Bronchial epithelial cell (primary cell): ENCODE results near the gene ATP6V0D1. TPM values are rescaled to one million over a fixed set of nuclear protein-coding genes. Genes with fewer than 3 reads are reported as not detected.

Experiments used
- DNase-seq: peaks from one replicate; pipeline ENCODE4 v3.0.0-alpha.2; 2010; ENCODE audit warnings: low read depth
- FAIRE-seq: peaks from 2 replicates; lab custom pipeline; 2011; peaks lifted over from hg19 to GRCh38; lab: Jason Lieb, UNC
- H3K27me3 ChIP-seq: 2 replicates; pipeline ENCODE4 v1.5.1; 2011; ENCODE audit warnings: low read length; ENCODE audit not compliant: control insufficient read depth, insufficient read depth
- H3K36me3 ChIP-seq: 2 replicates; pipeline ENCODE4 v1.5.1; 2011; ENCODE audit warnings: low read length; ENCODE audit not compliant: control insufficient read depth, insufficient read depth
- H3K4me3 ChIP-seq: 2 replicates; pipeline ENCODE4 v1.5.1; 2011; ENCODE audit warnings: mild to moderate bottlenecking, low read depth, low read length, control low read depth
- CTCF ChIP-seq: IDR thresholded peaks from 2 replicates; pipeline ENCODE4 v1.5.1; 2011; ENCODE audit warnings: mild to moderate bottlenecking, moderate library complexity, low read length, control low read depth, inconsistent platforms; ENCODE audit not compliant: insufficient read depth, severe bottlenecking
- total RNA-seq: library from RNA; depleted of rRNA; stranded (reverse); fragments of >200 nt; gene quantifications from 2 replicates; pipeline ENCODE4 v1.2.1, GENCODE V29; 2014

ATP6V0D1 gene
- total RNA-seq, 1 donor from 2014 or later = 78.2 TPM

DNA sequence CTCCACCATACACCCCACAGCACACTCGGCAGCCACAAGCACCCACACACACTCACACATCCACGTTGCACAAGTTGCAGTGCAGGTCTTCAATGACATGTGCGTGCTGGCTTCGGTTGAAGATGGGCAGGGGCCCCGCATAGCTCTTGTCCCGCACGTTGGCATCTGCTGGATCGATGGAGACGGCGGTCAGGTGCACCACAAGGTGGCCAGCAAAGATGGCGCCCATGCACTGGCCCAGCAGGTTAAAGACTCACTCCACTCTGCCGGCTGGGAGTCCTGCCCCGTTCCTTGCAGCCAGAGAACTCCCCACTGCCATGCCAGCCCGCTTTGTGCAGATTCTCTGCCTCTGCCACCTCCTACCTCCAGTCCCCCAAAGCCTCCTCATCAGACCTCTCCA, 80.1 kb downstream of the ATP6V0D1 start:
- no peak for TF ChIP-seq CTCF
- Histone ChIP-seq H3K27me3 (no peaks in the 10 kb centered on the region), H3K4me3 (no peak overlapping the region), H3K36me3 (no peaks in the 10 kb centered on the region)
- no peak for FAIRE-seq
- no peak for DNase-seq

DNA sequence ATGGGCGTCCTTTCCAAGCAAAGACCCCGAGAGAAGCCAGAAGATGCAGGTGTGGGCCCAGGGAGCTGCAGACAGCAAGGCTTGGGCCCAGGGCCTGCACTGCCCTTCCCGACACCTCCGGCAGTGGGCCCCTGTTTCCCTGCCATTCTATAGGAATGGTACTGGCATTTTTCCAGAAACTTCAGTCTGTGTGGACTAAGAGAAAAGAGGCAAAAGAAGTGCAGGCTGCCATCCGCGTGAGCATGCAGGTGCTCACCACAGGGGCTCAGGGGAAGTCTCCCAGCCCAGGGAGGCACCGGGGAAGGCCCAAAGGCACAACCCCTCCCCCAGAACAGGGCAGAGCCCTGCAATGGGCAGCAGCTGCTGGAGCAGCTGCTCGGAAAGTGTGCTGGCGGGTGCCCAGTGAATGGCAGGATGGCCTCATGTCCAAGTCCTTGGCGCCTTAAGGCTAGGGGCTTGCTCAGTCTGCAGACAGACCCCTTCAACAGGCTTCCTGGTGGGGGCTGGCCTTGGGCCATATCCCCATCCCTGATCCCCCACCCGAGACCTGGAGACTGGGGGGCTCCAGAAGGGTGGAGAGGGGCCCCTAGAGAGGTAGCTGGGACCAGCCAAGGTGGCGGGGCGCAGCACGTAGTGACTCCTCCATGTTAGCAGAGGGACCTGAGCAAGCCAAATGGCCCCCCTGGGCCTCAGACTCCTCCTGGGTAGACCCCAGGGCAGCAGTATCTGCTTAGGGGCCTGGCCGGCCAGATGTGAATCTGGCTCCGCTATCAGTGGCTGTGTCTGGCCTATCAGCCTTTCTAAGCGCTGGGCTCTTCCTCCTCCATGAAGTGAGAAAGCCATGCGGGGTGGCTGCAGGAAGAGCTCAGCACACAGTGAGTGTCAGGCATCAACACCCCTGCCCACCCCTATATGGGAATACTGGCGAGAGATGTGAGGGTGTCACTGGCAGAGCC, 80.9 kb downstream of the ATP6V0D1 start:
- no peak for FAIRE-seq
- Histone ChIP-seq H3K4me3 (no peak overlapping the region), H3K27me3 (no peaks in the 10 kb centered on the region), H3K36me3 (no peaks in the 10 kb centered on the region)
- TF ChIP-seq CTCF = no peak
- DNase-seq = no peak

- DNase-seq (no peak), FAIRE-seq (no peak)
- H3K27me3 ChIP-seq = peaks cover 2% of the 10 kb centered on the region
- TF ChIP-seq CTCF = peak; percentile 89
- H3K36me3 ChIP-seq = no peaks in the 10 kb centered on the region
- no peak overlapping the region for H3K4me3 ChIP-seq
Measured at GRCh38 chr16:67399218-67399733, 81.7 kb downstream of the ATP6V0D1 start.

GRCh38 chr16:67398546-67399217, 82.3 kb downstream of the ATP6V0D1 start:
- DNase-seq (no peak), FAIRE-seq (no peak)
- no peaks in the 10 kb centered on the region for H3K36me3 ChIP-seq

More at GRCh38 chr16:67398546-67399217, 82.3 kb downstream of the ATP6V0D1 start:
- TF ChIP-seq CTCF = no peak
- no peak overlapping the region for H3K4me3 ChIP-seq
- peaks cover 8% of the 10 kb centered on the region for H3K27me3 ChIP-seq
